Aorta (tissue), 5 donors: ENCODE measurements around the gene WNT7B. TPM values are rescaled to one million over a fixed set of nuclear protein-coding genes. Genes with fewer than 3 reads are reported as not detected.
"Not testable (repeated sequence)": the region's sequence is repeated elsewhere in the genome, so short reads cannot be mapped to it uniquely, and the experiment has no call there.

Experiments used
- ATAC-seq: fragments of 200-7000 bp; cut with Tn5 transposase; one replicate; pipeline ENCODE4 v1.9.1; 2022; ENCODE audit warnings: moderate library complexity; ENCODE audit not compliant: low FRiP score
- DNase-seq, 2 donors: peaks; one replicate each; pipeline ENCODE4 v3.0.0-alpha.2; 2020
- H3K27ac ChIP-seq, 2 donors: one replicate each; pipeline ENCODE4 v1.5.1; 2013; ENCODE audit warnings: low read length in 2 of 2, mild to moderate bottlenecking in 2 of 2, moderate library complexity in 2 of 2, control low read depth in 1 of 2, inconsistent platforms in 1 of 2, low read depth in 1 of 2
- H3K27me3 ChIP-seq, 2 donors: one replicate each; pipeline ENCODE4 v1.6.1; 2013; ENCODE audit warnings: control low read depth in 1 of 2, low read length in 1 of 2, mild to moderate bottlenecking in 1 of 2, moderate library complexity in 1 of 2; ENCODE audit not compliant: insufficient read depth in 2 of 2, control insufficient read depth in 1 of 2
- H3K36me3 ChIP-seq, 2 donors: one replicate each; pipeline ENCODE4 v1.6.1; 2013; ENCODE audit warnings: control low read depth in 1 of 2, low read length in 1 of 2, mild to moderate bottlenecking in 1 of 2; ENCODE audit not compliant: insufficient read depth in 2 of 2, control insufficient read depth in 1 of 2
- H3K4me1 ChIP-seq, 2 donors: one replicate each; pipeline ENCODE4 v1.6.1; 2013; ENCODE audit warnings: low read length in 2 of 2, control low read depth in 1 of 2, mild to moderate bottlenecking in 1 of 2, moderate library complexity in 1 of 2; ENCODE audit not compliant: insufficient read depth in 2 of 2, control insufficient read depth in 1 of 2
- H3K4me3 ChIP-seq, 2 donors: one replicate each; pipeline ENCODE4 v1.5.1; 2013; ENCODE audit warnings: low read length in 2 of 2, control low read depth in 1 of 2, mild to moderate bottlenecking in 1 of 2
- H3K9me3 ChIP-seq: one replicate; pipeline ENCODE4 v1.6.1; 2013; ENCODE audit warnings: mild to moderate bottlenecking, low read length; ENCODE audit not compliant: control insufficient read depth
- WGBS, 2 donors: extraction: QIAGEN DNeasy Blood & Tissue Kit; methylation state at CpG; one replicate each; pipeline ENCODE4 v1.1.7; 2013; 5-methylcytosine and 5-hydroxymethylcytosine counted together
- intact Hi-C, 2 donors: fragments of 100-400 bp; cut with DNase I; formaldehyde crosslinking; loops; one replicate each; pipeline versions ENCODE4 v1.14.2 to v1.15.0; 2022
- polyA plus RNA-seq, 2 donors: library from polyadenylated mRNA; stranded (reverse); fragments of 200-250 nt; gene quantifications; one replicate each; pipeline ENCODE4 v1.2.3, GENCODE V29; 2013
- total RNA-seq, 2 donors: library from RNA; stranded (reverse); fragmentation: NEBNext Ultra II Directional; extraction: Animal tissue kit (Norgen Biotek cat#: 25700); gene quantifications; one replicate each; pipeline ENCODE4 v1.2.1, GENCODE V29; 2021
- donor health status: healthy with polysubstance abuse.
- donor health status: Bipolar disorder and iron deficiency.
- donor health status: DM: no; HTN: no; CAD: no.
- donor health status: DM: no; HTN: no; CAD: no.
- donor health status: DM: yes; HTN: yes; CAD: no.

WNT7B gene
- total and polyA plus RNA-seq, 4 donors: not detected

- H3K4me1 ChIP-seq, H3K27ac ChIP-seq, H3K9me3 ChIP-seq, H3K27me3 ChIP-seq, ATAC-seq, H3K36me3 ChIP-seq, H3K4me3 ChIP-seq: not testable (repeated sequence)
- DNase-seq: peak; percentile 55 to 65
- intact Hi-C loops: loop anchor here in 1 of 2 donors (5.0 to 10.0 kb wide), 2 partner anchors 67 to 540 kb away; no protein-coding TSS in a partner anchor
- 84 to 91% methylated on average over 15 of the region's 15 CpGs for WGBS, 2 donors
Observed at GRCh38 chr22:46005116-46005705, 28.2 kb upstream of the WNT7B start.

- Histone ChIP-seq H3K36me3 (no peaks in the 10 kb centered on the region), H3K4me3 (no peak overlapping the region), H3K27ac (no peak overlapping the region), H3K4me1 (no peaks in the 10 kb centered on the region), H3K27me3 (no peaks in the 10 kb centered on the region), H3K9me3 (no peaks in the 10 kb centered on the region)
- intact Hi-C loops: loop anchor here (5.0 to 10.0 kb wide), 2 partner anchors 313 to 541 kb away; no protein-coding TSS in a partner anchor
- 86 to 89% methylated on average over 17 to 19 of the region's 19 CpGs for WGBS, 2 donors
- DNase-seq (peak in 1 of 2 donors; percentile 74), ATAC-seq (no peak)
Observed at GRCh38 chr22:46004105-46004866, 27.3 kb upstream of the WNT7B start.

GRCh38 chr22:46003271-46004091 lies 26.5 kb upstream of the WNT7B start:
- Histone ChIP-seq H3K9me3 (no peaks in the 10 kb centered on the region), H3K4me1 (no peaks in the 10 kb centered on the region), H3K4me3 (no peak overlapping the region), H3K27me3 (no peaks in the 10 kb centered on the region), H3K36me3 (no peaks in the 10 kb centered on the region), H3K27ac (no peak overlapping the region)
- WGBS, 2 donors: 93 to 94% methylated on average over 23 to 24 of the region's 24 CpGs
- peak in 1 of 2 donors; percentile 77 for DNase-seq
- no peak for ATAC-seq
- intact Hi-C loops: loop anchor here (5.0 to 10.0 kb wide), 2 partner anchors 314 to 541 kb away; no protein-coding TSS in a partner anchor

- H3K4me1 ChIP-seq: no peaks in the 10 kb centered on the region
- 90% methylated on average over 8 of the region's 8 CpGs for WGBS, 2 donors
- intact Hi-C loops: loop anchor here (5.0 to 10.0 kb wide), 2 partner anchors 314 to 542 kb away; no protein-coding TSS in a partner anchor
- H3K9me3 ChIP-seq: no peaks in the 10 kb centered on the region
- ATAC-seq (no peak), DNase-seq (peak in 1 of 2 donors; percentile 74)
- no peak overlapping the region for H3K27ac ChIP-seq
- no peak overlapping the region for H3K4me3 ChIP-seq
- H3K27me3 ChIP-seq: no peaks in the 10 kb centered on the region
- H3K36me3 ChIP-seq: no peaks in the 10 kb centered on the region
Observed at GRCh38 chr22:46002757-46003270, 25.9 kb upstream of the WNT7B start.

- Histone ChIP-seq H3K36me3 (no peaks in the 10 kb centered on the region), H3K4me1 (no peaks in the 10 kb centered on the region), H3K9me3 (no peaks in the 10 kb centered on the region), H3K4me3 (no peak overlapping the region), H3K27me3 (no peaks in the 10 kb centered on the region), H3K27ac (no peak overlapping the region)
- no peak for ATAC-seq
- intact Hi-C loops: loop anchor here (5.0 to 10.0 kb wide), 2 partner anchors 316 to 543 kb away; no protein-coding TSS in a partner anchor
- WGBS, 2 donors: 17 to 19% methylated on average over 22 of the region's 22 CpGs
- DNase-seq: peak in 1 of 2 donors; percentile 79
Observed at GRCh38 chr22:46001426-46002106, 24.6 kb upstream of the WNT7B start.

- Histone ChIP-seq H3K27ac (no peak overlapping the region), H3K4me1 (no peaks in the 10 kb centered on the region), H3K27me3 (no peaks in the 10 kb centered on the region), H3K36me3 (no peaks in the 10 kb centered on the region), H3K4me3 (no peak overlapping the region), H3K9me3 (no peaks in the 10 kb centered on the region)
- DNase-seq: peak in 1 of 2 donors; percentile 58
- intact Hi-C loops: loop anchor here (5.0 to 10.0 kb wide), 2 partner anchors 316 to 544 kb away; no protein-coding TSS in a partner anchor
- no peak for ATAC-seq
- 76 to 81% methylated on average over 3 of the region's 3 CpGs for WGBS, 2 donors
Observed at GRCh38 chr22:46001046-46001425, 24.1 kb upstream of the WNT7B start.

- ATAC-seq (no peak), DNase-seq (peak in 1 of 2 donors; percentile 71)
- intact Hi-C loops: loop anchor here (5.0 to 10.0 kb wide), 2 partner anchors 317 to 544 kb away; no protein-coding TSS in a partner anchor
- 91 to 94% methylated on average over 15 to 17 of the region's 17 CpGs for WGBS, 2 donors
- no peaks in the 10 kb centered on the region for H3K27me3 ChIP-seq
- no peaks in the 10 kb centered on the region for H3K36me3 ChIP-seq
- no peaks in the 10 kb centered on the region for H3K4me1 ChIP-seq
- H3K27ac ChIP-seq: no peak overlapping the region
- no peaks in the 10 kb centered on the region for H3K9me3 ChIP-seq
- H3K4me3 ChIP-seq: no peak overlapping the region
Observed at GRCh38 chr22:46000081-46001027, 23.4 kb upstream of the WNT7B start.
